Mesodermal cell (in vitro differentiated cells): ENCODE results near the gene ZNF275.

Experiments
- H3K27ac ChIP-seq: 2 replicates; pipeline ENCODE4 v1.7.0; 2013; ENCODE audit warnings: mild to moderate bottlenecking, low read depth, low read length, moderate library complexity; ENCODE audit not compliant: severe bottlenecking
- H3K36me3 ChIP-seq: 2 replicates; pipeline ENCODE4 v1.7.1; 2013; ENCODE audit warnings: mild to moderate bottlenecking, low read length, moderate library complexity; ENCODE audit not compliant: control insufficient read depth, insufficient read depth
- H3K4me1 ChIP-seq: one replicate; pipeline ENCODE4 v1.7.1; 2013; ENCODE audit warnings: mild to moderate bottlenecking, low read length; ENCODE audit not compliant: insufficient read depth, control insufficient read depth, poor library complexity, severe bottlenecking
- H3K4me3 ChIP-seq: 2 replicates; pipeline ENCODE4 v1.7.0; 2013; ENCODE audit warnings: low read length, control low read depth, mild to moderate bottlenecking; ENCODE audit not compliant: insufficient read depth, poor library complexity, severe bottlenecking; ENCODE audit errors: extremely low read depth
- H3K9me3 ChIP-seq: 2 replicates; pipeline ENCODE4 v1.7.1; 2013; ENCODE audit warnings: mild to moderate bottlenecking, low read length, moderate library complexity; ENCODE audit not compliant: control insufficient read depth
- WGBS, 2 experiments: methylation state at CpG; one replicate each; pipeline ENCODE4 v1.1.5; 2013; ENCODE audit warnings: missing lambda C conversion rate in 2 of 2; ENCODE audit not compliant: insufficient coverage in 2 of 2; 5-methylcytosine and 5-hydroxymethylcytosine counted together

ZNF275 gene

GRCh38 chrX:153401133-153401764 lies 67.3 kb downstream of the ZNF275 start, which contains the start of gene PNMA6E:
Gene PNMA6E (minus strand): TSS chrX:153401350. CDS start chrX:153398849, 2,501 bp downstream.
- WGBS, 2 experiments = 86 to 92% methylated on average over 20 to 23 of the region's 29 CpGs
- no peaks in the 10 kb centered on the region for H3K4me1 ChIP-seq
- no peak within 1 kb of the TSS for H3K4me3 ChIP-seq
- H3K27ac ChIP-seq = no peak within 1 kb of the TSS
- H3K9me3 ChIP-seq = no peaks in the 10 kb centered on the region
- no peaks in the 10 kb centered on the region for H3K36me3 ChIP-seq
